Activated CD4-positive, alpha-beta memory T cell treated with anti-CD3 and anti-CD28 coated beads, Interleukin-2, amount 10 ng/mL, durations not matched to agents 7 days and 5 days (primary cell): ENCODE data around the gene PCDHA1. TPM values are rescaled to one million over a fixed set of nuclear protein-coding genes. Genes with fewer than 3 reads are reported as not detected.

Experiments
- CTCF ChIA-PET: fragments of 350-600 bp; sonication (Branson Sonifier 250); formaldehyde crosslinking; loops from one replicate; lab custom pipeline; 2021; ENCODE audit warnings: antibody characterized with exemption, inconsistent platforms; lab: Charles Lee
- POLR2A ChIA-PET: fragments of 350-600 bp; sonication (Branson Sonifier 250); formaldehyde crosslinking; loops from one replicate; lab custom pipeline; 2021; ENCODE audit warnings: antibody characterized with exemption; lab: Charles Lee
- DNase-seq: peaks from one replicate; pipeline ENCODE4 v3.0.0-alpha.2; 2020
- H3K27ac Mint-ChIP-seq: one replicate; pipeline ENCODE4 v1.8.0; 2021; ENCODE audit warnings: mild to moderate bottlenecking, mixed read lengths
- H3K27me3 Mint-ChIP-seq: one replicate; pipeline ENCODE4 v1.8.0; 2021; ENCODE audit warnings: mixed read lengths
- H3K36me3 Mint-ChIP-seq: one replicate; pipeline ENCODE4 v1.8.0; 2021; ENCODE audit warnings: low read depth, mixed read lengths
- H3K4me1 Mint-ChIP-seq: one replicate; pipeline ENCODE4 v1.8.0; 2021; ENCODE audit warnings: mixed read lengths
- H3K4me3 Mint-ChIP-seq: one replicate; pipeline ENCODE4 v1.8.0; 2021; ENCODE audit warnings: mild to moderate bottlenecking, mixed read lengths
- H3K9me3 Mint-ChIP-seq: one replicate; pipeline ENCODE4 v1.8.0; 2021; ENCODE audit warnings: mixed read lengths
- total RNA-seq, 2 experiments: library from RNA; stranded (reverse); gene quantifications; one replicate each; pipeline ENCODE4 v1.2.3, GENCODE V29; 2021

Gene PCDHA1
- total RNA-seq, 2 experiments from 2014 or later = not detected

DNA sequence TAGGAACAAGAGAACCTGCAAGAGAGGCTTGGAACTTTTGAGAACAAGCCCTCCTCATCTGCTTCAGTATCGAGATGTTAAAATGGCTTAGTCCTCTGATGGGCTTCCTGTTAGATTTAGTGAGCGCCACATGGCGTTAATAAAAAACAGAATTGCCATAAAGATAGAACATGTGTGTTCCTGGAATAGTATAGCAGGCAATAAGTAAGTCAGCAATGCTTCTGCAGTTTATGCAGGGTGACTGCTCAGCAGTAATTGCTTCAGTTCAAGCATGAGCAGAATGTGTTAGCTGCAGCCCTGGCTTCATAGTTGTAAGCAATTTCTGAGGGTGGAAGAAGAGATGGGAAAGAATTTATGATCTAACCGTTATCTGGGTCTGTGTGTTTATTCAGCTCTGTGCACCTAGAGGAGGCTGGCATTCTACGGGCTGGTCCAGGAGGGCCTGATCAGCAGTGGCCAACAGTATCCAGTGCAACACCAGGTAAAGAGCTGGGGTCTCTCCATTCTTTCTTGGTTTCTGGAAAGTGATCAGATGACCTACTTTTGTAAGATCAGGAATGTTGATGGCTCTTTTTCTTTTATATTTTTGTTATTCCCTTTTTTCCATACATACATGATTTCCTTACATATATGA is 196.3 kb downstream of the PCDHA1 start:
- Mint-ChIP-seq H3K9me3 (no peaks in the 10 kb centered on the region), H3K27me3 (no peaks in the 10 kb centered on the region), H3K4me1 (no peaks in the 10 kb centered on the region), H3K4me3 (no peak overlapping the region), H3K36me3 (no peaks in the 10 kb centered on the region), H3K27ac (no peak overlapping the region)
- CTCF ChIA-PET = no interaction called here
- POLR2A ChIA-PET = no interaction called here
- DNase-seq = no peak

GRCh38 chr5:140986117-140986521 is 200.2 kb downstream of the PCDHA1 start:
- ChIA-PET CTCF (no interaction called here), POLR2A (no interaction called here)
- Mint-ChIP-seq H3K27me3 (no peaks in the 10 kb centered on the region), H3K4me3 (no peak overlapping the region), H3K36me3 (no peaks in the 10 kb centered on the region), H3K27ac (no peak overlapping the region), H3K9me3 (no peaks in the 10 kb centered on the region), H3K4me1 (no peaks in the 10 kb centered on the region)
- DNase-seq = no peak

DNA sequence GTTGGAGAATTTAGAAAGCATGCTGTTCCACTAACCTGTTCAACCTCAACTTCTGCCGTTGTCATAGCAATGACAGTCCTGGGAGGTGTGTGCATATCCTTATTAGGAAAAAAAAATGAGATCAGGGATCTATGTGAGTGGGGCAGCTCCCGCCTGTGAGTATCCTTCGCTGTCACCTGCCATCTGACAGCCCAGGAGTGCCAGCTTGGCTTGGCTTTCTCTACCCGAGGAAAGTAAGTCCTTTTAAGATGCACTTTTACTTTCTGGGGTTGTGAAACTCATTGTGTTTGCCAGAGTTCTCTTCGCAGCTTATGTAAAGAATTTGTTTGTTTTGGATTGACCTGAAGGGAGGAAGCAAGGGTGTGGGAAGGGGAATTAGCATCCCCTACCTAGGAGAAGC is 202.2 kb downstream of the PCDHA1 start:
- no peak overlapping the region for H3K27ac Mint-ChIP-seq
- no peak overlapping the region for H3K4me3 Mint-ChIP-seq
- ChIA-PET CTCF (no interaction called here), POLR2A (no interaction called here)
- H3K4me1 Mint-ChIP-seq = no peaks in the 10 kb centered on the region
- no peaks in the 10 kb centered on the region for H3K27me3 Mint-ChIP-seq
- DNase-seq = no peak
- no peaks in the 10 kb centered on the region for H3K9me3 Mint-ChIP-seq
- H3K36me3 Mint-ChIP-seq = no peaks in the 10 kb centered on the region

DNA sequence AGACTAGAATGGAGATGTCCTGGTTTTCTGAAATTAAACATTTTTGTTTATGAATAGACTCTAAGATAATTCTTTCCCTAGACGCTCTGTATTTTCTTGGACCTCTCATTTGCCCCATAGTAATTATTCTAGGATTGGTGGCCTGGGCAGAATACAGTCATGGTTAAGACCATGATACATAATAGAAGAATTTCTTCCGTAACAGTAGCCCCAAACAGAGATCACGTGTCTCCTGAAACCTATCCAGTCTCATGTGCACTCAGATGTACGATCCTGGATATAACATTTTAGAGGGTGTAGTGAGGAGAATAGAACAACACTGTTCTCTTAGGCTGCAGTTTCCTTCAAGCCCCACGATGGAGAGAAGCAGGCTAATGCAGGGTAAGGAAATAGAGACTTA is 202.7 kb downstream of the PCDHA1 start:
- Mint-ChIP-seq H3K27ac (no peak overlapping the region), H3K4me1 (no peaks in the 10 kb centered on the region), H3K27me3 (no peaks in the 10 kb centered on the region), H3K36me3 (no peaks in the 10 kb centered on the region), H3K9me3 (no peaks in the 10 kb centered on the region), H3K4me3 (no peak overlapping the region)
- ChIA-PET POLR2A (no interaction called here), CTCF (no interaction called here)
- no peak for DNase-seq

GRCh38 chr5:140989254-140990020 is 203.5 kb downstream of the PCDHA1 start:
- Mint-ChIP-seq H3K27me3 (no peaks in the 10 kb centered on the region), H3K9me3 (no peaks in the 10 kb centered on the region), H3K27ac (no peak overlapping the region), H3K4me1 (no peaks in the 10 kb centered on the region), H3K4me3 (no peak overlapping the region), H3K36me3 (no peaks in the 10 kb centered on the region)
- POLR2A ChIA-PET = no interaction called here
- no peak for DNase-seq
- CTCF ChIA-PET = no interaction called here

GRCh38 chr5:140992828-140993227 is 206.9 kb downstream of the PCDHA1 start:
- no peak for DNase-seq
- POLR2A ChIA-PET = no interaction called here
- Mint-ChIP-seq H3K36me3 (no peaks in the 10 kb centered on the region), H3K4me1 (no peaks in the 10 kb centered on the region), H3K9me3 (no peaks in the 10 kb centered on the region), H3K27ac (no peak overlapping the region), H3K27me3 (no peaks in the 10 kb centered on the region), H3K4me3 (no peak overlapping the region)
- CTCF ChIA-PET = no interaction called here

GRCh38 chr5:140996060-140996459 is 210.1 kb downstream of the PCDHA1 start:
- H3K9me3 Mint-ChIP-seq = no peaks in the 10 kb centered on the region
- peaks cover under 1% of the 10 kb centered on the region for H3K27me3 Mint-ChIP-seq

GRCh38 chr5:140998921-140999410 is 213.0 kb downstream of the PCDHA1 start:
- no peak for DNase-seq
- Mint-ChIP-seq H3K4me3 (no peak overlapping the region), H3K27ac (no peak overlapping the region), H3K4me1 (no peaks in the 10 kb centered on the region), H3K27me3 (peaks cover 9% of the 10 kb centered on the region), H3K9me3 (no peaks in the 10 kb centered on the region), H3K36me3 (no peaks in the 10 kb centered on the region)
- POLR2A ChIA-PET = no interaction called here
- CTCF ChIA-PET = no interaction called here

More at GRCh38 chr5:140996060-140996459, 210.1 kb downstream of the PCDHA1 start:
- CTCF ChIA-PET = no interaction called here
- Mint-ChIP-seq H3K4me1 (no peaks in the 10 kb centered on the region), H3K27ac (no peak overlapping the region), H3K4me3 (no peak overlapping the region), H3K36me3 (no peaks in the 10 kb centered on the region)
- POLR2A ChIA-PET = no interaction called here
- no peak for DNase-seq

GRCh38 chr5:141001446-141001843 is 215.5 kb downstream of the PCDHA1 start:
- H3K4me3 Mint-ChIP-seq = no peak overlapping the region
- no peak overlapping the region for H3K27ac Mint-ChIP-seq
- peaks cover 9% of the 10 kb centered on the region for H3K27me3 Mint-ChIP-seq
- DNase-seq = no peak
- ChIA-PET CTCF (no interaction called here), POLR2A (no interaction called here)
- no peaks in the 10 kb centered on the region for H3K36me3 Mint-ChIP-seq
- H3K9me3 Mint-ChIP-seq = no peaks in the 10 kb centered on the region
- no peaks in the 10 kb centered on the region for H3K4me1 Mint-ChIP-seq

GRCh38 chr5:141001844-141002604 is 216.1 kb downstream of the PCDHA1 start:
- Mint-ChIP-seq H3K4me3 (no peak overlapping the region), H3K9me3 (no peaks in the 10 kb centered on the region), H3K36me3 (no peaks in the 10 kb centered on the region), H3K27me3 (peaks cover 9% of the 10 kb centered on the region), H3K4me1 (no peaks in the 10 kb centered on the region), H3K27ac (no peak overlapping the region)
- CTCF ChIA-PET = no interaction called here
- DNase-seq = no peak
- POLR2A ChIA-PET = no interaction called here

DNA sequence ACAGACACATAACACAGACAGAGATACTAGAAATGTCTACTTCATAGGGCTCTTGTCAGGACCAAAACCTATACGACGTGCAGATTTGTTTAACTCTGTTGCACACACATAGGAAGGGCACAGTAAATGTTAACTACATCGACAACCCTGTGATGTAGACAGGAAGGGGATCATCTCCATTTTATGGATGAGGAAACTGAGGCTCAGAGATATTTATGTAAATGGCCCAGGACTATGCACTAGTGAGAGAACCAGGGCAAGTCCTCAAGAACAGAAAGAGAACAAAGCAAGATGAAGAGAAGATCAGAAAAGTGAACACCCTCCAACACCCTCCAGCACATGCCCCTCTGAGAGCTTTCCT is 216.6 kb downstream of the PCDHA1 start:
- CTCF ChIA-PET = no interaction called here
- Mint-ChIP-seq H3K27ac (no peak overlapping the region), H3K27me3 (peaks cover 9% of the 10 kb centered on the region), H3K9me3 (no peaks in the 10 kb centered on the region), H3K4me3 (no peak overlapping the region), H3K4me1 (no peaks in the 10 kb centered on the region), H3K36me3 (no peaks in the 10 kb centered on the region)
- POLR2A ChIA-PET = no interaction called here
- DNase-seq = no peak

DNA sequence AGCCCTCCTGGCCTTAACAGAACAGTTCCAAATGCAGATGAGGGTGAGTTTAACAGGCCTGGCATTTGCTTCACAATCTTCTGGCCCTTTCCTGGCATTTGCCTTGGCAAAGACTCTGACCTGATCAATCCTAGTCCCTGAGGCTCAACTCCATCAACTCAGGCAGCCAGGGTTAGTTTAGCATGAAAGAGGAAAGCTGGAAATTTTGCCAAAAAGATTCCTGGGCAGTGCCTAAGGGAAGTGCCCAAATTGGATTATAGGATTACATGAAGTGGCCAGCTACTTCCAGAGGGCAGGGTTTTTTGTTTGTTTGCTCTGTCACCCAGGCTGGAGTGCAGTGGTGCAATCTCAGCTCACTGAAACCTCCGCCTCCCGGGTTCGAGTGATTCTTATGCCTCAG is 217.1 kb downstream of the PCDHA1 start:
- Mint-ChIP-seq H3K9me3 (no peaks in the 10 kb centered on the region), H3K36me3 (no peaks in the 10 kb centered on the region), H3K27me3 (peaks cover 9% of the 10 kb centered on the region), H3K4me1 (no peaks in the 10 kb centered on the region), H3K4me3 (no peak overlapping the region), H3K27ac (no peak overlapping the region)
- ChIA-PET POLR2A (no interaction called here), CTCF (no interaction called here)
- no peak for DNase-seq

GRCh38 chr5:141003791-141004611 is 218.1 kb downstream of the PCDHA1 start:
- ChIA-PET CTCF (no interaction called here), POLR2A (no interaction called here)
- no peak overlapping the region for H3K27ac Mint-ChIP-seq
- peaks cover 9% of the 10 kb centered on the region for H3K27me3 Mint-ChIP-seq
- H3K9me3 Mint-ChIP-seq = no peaks in the 10 kb centered on the region
- H3K36me3 Mint-ChIP-seq = no peaks in the 10 kb centered on the region
- H3K4me1 Mint-ChIP-seq = no peaks in the 10 kb centered on the region
- H3K4me3 Mint-ChIP-seq = no peak overlapping the region
- no peak for DNase-seq
